Mononuclear cell (primary cell): ENCODE data around the gene MELTF. TPM values are rescaled to one million over a fixed set of nuclear protein-coding genes. Genes with fewer than 3 reads are reported as not detected.

Experiments
- H3K27me3 ChIP-seq: 2 replicates; pipeline ENCODE4 v1.6.0; 2011; ENCODE audit warnings: low read length, control low read depth; ENCODE audit not compliant: insufficient read depth
- H3K4me1 ChIP-seq: 2 replicates; pipeline ENCODE4 v1.5.1; 2011; ENCODE audit warnings: mild to moderate bottlenecking, low read length, control low read depth; ENCODE audit not compliant: insufficient read depth
- H3K4me3 ChIP-seq: 2 replicates; pipeline ENCODE4 v1.5.1; 2011; ENCODE audit warnings: mild to moderate bottlenecking, low read length, moderate library complexity
- H3K9me3 ChIP-seq: 2 replicates; pipeline ENCODE4 v1.5.1; 2011; ENCODE audit warnings: low read depth, mild to moderate bottlenecking, control low read depth, low read length
- total RNA-seq: library from RNA; depleted of rRNA; stranded (reverse); fragments of >200 nt; gene quantifications from one replicate; pipeline ENCODE4 v1.2.3, GENCODE V29; 2012

The MELTF gene
- total RNA-seq, 1 donor = 9.1 TPM

- Histone ChIP-seq H3K4me1 (no peaks in the 10 kb centered on the region), H3K27me3 (no peaks in the 10 kb centered on the region), H3K9me3 (no peaks in the 10 kb centered on the region)
Measured at GRCh38 chr3:196996454-196997265, 33.0 kb downstream of the MELTF start.

GRCh38 chr3:196995646-196996355, 33.8 kb downstream of the MELTF start:
- Histone ChIP-seq H3K4me1 (no peaks in the 10 kb centered on the region), H3K4me3 (no peak overlapping the region), H3K27me3 (no peaks in the 10 kb centered on the region), H3K9me3 (no peaks in the 10 kb centered on the region)

More at GRCh38 chr3:196996454-196997265, 33.0 kb downstream of the MELTF start:
- no peak overlapping the region for H3K4me3 ChIP-seq

GRCh38 chr3:196995027-196995426, 34.6 kb downstream of the MELTF start:
- H3K4me3 ChIP-seq = no peak overlapping the region
- H3K4me1 ChIP-seq = no peaks in the 10 kb centered on the region
- no peaks in the 10 kb centered on the region for H3K27me3 ChIP-seq
- H3K9me3 ChIP-seq = no peaks in the 10 kb centered on the region

GRCh38 chr3:196994056-196994455, 35.6 kb downstream of the MELTF start:
- Histone ChIP-seq H3K9me3 (no peaks in the 10 kb centered on the region), H3K4me1 (no peaks in the 10 kb centered on the region), H3K27me3 (no peaks in the 10 kb centered on the region), H3K4me3 (no peak overlapping the region)

GRCh38 chr3:196992461-196993065, 37.1 kb downstream of the MELTF start:
- Histone ChIP-seq H3K4me3 (no peak overlapping the region), H3K27me3 (no peaks in the 10 kb centered on the region), H3K4me1 (no peaks in the 10 kb centered on the region), H3K9me3 (no peaks in the 10 kb centered on the region)

GRCh38 chr3:196991581-196992460, 37.8 kb downstream of the MELTF start:
- no peaks in the 10 kb centered on the region for H3K27me3 ChIP-seq
- no peaks in the 10 kb centered on the region for H3K4me1 ChIP-seq
- no peak overlapping the region for H3K4me3 ChIP-seq

GRCh38 chr3:196990601-196991007, 39.0 kb downstream of the MELTF start:
- H3K9me3 ChIP-seq = no peaks in the 10 kb centered on the region
- no peak overlapping the region for H3K4me3 ChIP-seq
- no peaks in the 10 kb centered on the region for H3K27me3 ChIP-seq
- H3K4me1 ChIP-seq = no peaks in the 10 kb centered on the region

More at GRCh38 chr3:196991581-196992460, 37.8 kb downstream of the MELTF start:
- H3K9me3 ChIP-seq = no peaks in the 10 kb centered on the region

GRCh38 chr3:196989721-196990262, 39.8 kb downstream of the MELTF start:
- H3K4me1 ChIP-seq = no peaks in the 10 kb centered on the region
- no peak overlapping the region for H3K4me3 ChIP-seq
- no peaks in the 10 kb centered on the region for H3K9me3 ChIP-seq
- H3K27me3 ChIP-seq = no peaks in the 10 kb centered on the region

GRCh38 chr3:196988241-196989029, 41.2 kb downstream of the MELTF start:
- Histone ChIP-seq H3K9me3 (peaks cover 4% of the 10 kb centered on the region), H3K4me3 (no peak overlapping the region), H3K27me3 (peaks cover 4% of the 10 kb centered on the region), H3K4me1 (no peaks in the 10 kb centered on the region)

- Histone ChIP-seq H3K27me3 (peaks cover 9% of the 10 kb centered on the region), H3K4me1 (no peaks in the 10 kb centered on the region), H3K4me3 (no peak overlapping the region), H3K9me3 (peaks cover 11% of the 10 kb centered on the region)
Measured at GRCh38 chr3:196987022-196987421, 42.6 kb downstream of the MELTF start.

GRCh38 chr3:196985954-196986885, 43.4 kb downstream of the MELTF start:
- no peak overlapping the region for H3K4me3 ChIP-seq
- H3K4me1 ChIP-seq = no peaks in the 10 kb centered on the region
- H3K27me3 ChIP-seq = peaks cover 9% of the 10 kb centered on the region
- H3K9me3 ChIP-seq = peaks cover 11% of the 10 kb centered on the region

- peaks cover 11% of the 10 kb centered on the region for H3K9me3 ChIP-seq
- no peaks in the 10 kb centered on the region for H3K4me1 ChIP-seq
- H3K4me3 ChIP-seq = no peak overlapping the region
- peaks cover 9% of the 10 kb centered on the region for H3K27me3 ChIP-seq
Measured at GRCh38 chr3:196985298-196985697, 44.3 kb downstream of the MELTF start.

- H3K4me1 ChIP-seq = peaks cover 6% of the 10 kb centered on the region
- peaks cover 11% of the 10 kb centered on the region for H3K9me3 ChIP-seq
- H3K4me3 ChIP-seq = no peak overlapping the region
- peaks cover 9% of the 10 kb centered on the region for H3K27me3 ChIP-seq
Measured at GRCh38 chr3:196983186-196983585, 46.4 kb downstream of the MELTF start.
